ENCODE measurements around the gene TLE6. TPM values are rescaled to one million over a fixed set of nuclear protein-coding genes. Genes with fewer than 3 reads are reported as not detected.
"Not testable (repeated sequence)": the region's sequence is repeated elsewhere in the genome, so short reads cannot be mapped to it uniquely, and the experiment has no call there.

The TLE6 gene
- total RNA-seq, 1 donor from 2014 or later, result 0.11 TPM

- Histone ChIP-seq H3K9me3 (ENCODE audit: insufficient read depth, low read depth, low read length) (no peaks in the 10 kb centered on the region), H4K20me1 (ENCODE audit: insufficient read depth, low read length) (no peaks in the 10 kb centered on the region), H3K79me2 (ENCODE audit: insufficient read depth, low read length) (no peaks in the 10 kb centered on the region), H2AFZ (ENCODE audit: low read depth, low read length) (peak overlapping the region; percentile 79), H3K4me1 (ENCODE audit: insufficient read depth, low read length) (peaks cover 22% of the 10 kb centered on the region), H3K9ac (ENCODE audit: low read length) (peak overlapping the region; percentile 76), H3K4me2 (ENCODE audit: low read length) (peak overlapping the region; percentile 98), H3K27me3 (ENCODE audit: insufficient read depth, low read length) (peaks cover 7% of the 10 kb centered on the region), H3K4me3 (ENCODE audit: insufficient read depth, low read depth, low read length) (peak overlapping the region; percentile 67), H3K36me3 (ENCODE audit: insufficient read depth, low read length) (no peaks in the 10 kb centered on the region), H3K27ac (ENCODE audit: low read depth, low read length) (peak overlapping the region; percentile 26)
- H3K36me3 Mint-ChIP-seq (ENCODE audit: low read depth, unreplicated experiment), result no peaks in the 10 kb centered on the region
- H3K27me3 Mint-ChIP-seq (ENCODE audit: low read depth, unreplicated experiment), result peaks cover 67% of the 10 kb centered on the region
- peak overlapping the region; percentile 78 for H3K27ac Mint-ChIP-seq (ENCODE audit: unreplicated experiment)
- no peak for TF ChIP-seq CTCF (IDR thresholded peaks at IDR 0.05; ENCODE audit: insufficient read depth, low read depth, low read length)
- no peak for TF ChIP-seq EZH2 (IDR thresholded peaks at IDR 0.05; ENCODE audit: insufficient read depth, low read length)
- peaks cover 4% of the 10 kb centered on the region for H3K9me3 Mint-ChIP-seq (ENCODE audit: unreplicated experiment)
- H3K4me3 Mint-ChIP-seq (ENCODE audit: unreplicated experiment), result peak overlapping the region; percentile 86
- DNase-seq (ENCODE audit: low read depth), result peak; percentile 79
- H3K4me1 Mint-ChIP-seq (ENCODE audit: low read depth, unreplicated experiment), result peaks cover 12% of the 10 kb centered on the region
- no peak for FAIRE-seq
Observed at GRCh38 chr19:3036119-3036976, 59.0 kb downstream of the TLE6 start.

GRCh38 chr19:3036977-3037544, 59.7 kb downstream of the TLE6 start:
- not testable (repeated sequence) for H3K27me3 ChIP-seq (ENCODE audit: insufficient read depth, low read length); H3K9ac ChIP-seq (ENCODE audit: low read length); H3K27ac Mint-ChIP-seq (ENCODE audit: unreplicated experiment); H3K79me2 ChIP-seq (ENCODE audit: insufficient read depth, low read length); H3K36me3 Mint-ChIP-seq (ENCODE audit: low read depth, unreplicated experiment); DNase-seq (ENCODE audit: low read depth); H2AFZ ChIP-seq (ENCODE audit: low read depth, low read length); H3K9me3 ChIP-seq (ENCODE audit: insufficient read depth, low read depth, low read length); H3K9me3 Mint-ChIP-seq (ENCODE audit: unreplicated experiment); H4K20me1 ChIP-seq (ENCODE audit: insufficient read depth, low read length); H3K36me3 ChIP-seq (ENCODE audit: insufficient read depth, low read length); H3K27ac ChIP-seq (ENCODE audit: low read depth, low read length); H3K4me3 ChIP-seq (ENCODE audit: insufficient read depth, low read depth, low read length); FAIRE-seq
- H3K27me3 Mint-ChIP-seq (ENCODE audit: low read depth, unreplicated experiment), result peaks cover 62% of the 10 kb centered on the region
- peaks cover 22% of the 10 kb centered on the region for H3K4me1 ChIP-seq (ENCODE audit: insufficient read depth, low read length)
- peaks cover 12% of the 10 kb centered on the region for H3K4me1 Mint-ChIP-seq (ENCODE audit: low read depth, unreplicated experiment)
- H3K4me2 ChIP-seq (ENCODE audit: low read length), result peak overlapping the region; percentile 98
- peak overlapping the region; percentile 67 for H3K4me3 Mint-ChIP-seq (ENCODE audit: unreplicated experiment)

GRCh38 chr19:3038214-3038613, 60.9 kb downstream of the TLE6 start:
- Histone ChIP-seq H2AFZ (ENCODE audit: low read depth, low read length) (no peak overlapping the region), H3K27me3 (ENCODE audit: insufficient read depth, low read length) (no peaks in the 10 kb centered on the region), H3K9ac (ENCODE audit: low read length) (no peak overlapping the region), H3K4me1 (ENCODE audit: insufficient read depth, low read length) (peaks cover 22% of the 10 kb centered on the region), H3K4me3 (ENCODE audit: insufficient read depth, low read depth, low read length) (no peak overlapping the region), H4K20me1 (ENCODE audit: insufficient read depth, low read length) (no peaks in the 10 kb centered on the region), H3K27ac (ENCODE audit: low read depth, low read length) (no peak overlapping the region), H3K36me3 (ENCODE audit: insufficient read depth, low read length) (no peaks in the 10 kb centered on the region), H3K79me2 (ENCODE audit: insufficient read depth, low read length) (no peaks in the 10 kb centered on the region), H3K4me2 (ENCODE audit: low read length) (no peak overlapping the region), H3K9me3 (ENCODE audit: insufficient read depth, low read depth, low read length) (no peaks in the 10 kb centered on the region)
- Mint-ChIP-seq H3K9me3 (ENCODE audit: unreplicated experiment) (no peaks in the 10 kb centered on the region), H3K4me3 (ENCODE audit: unreplicated experiment) (no peak overlapping the region), H3K36me3 (ENCODE audit: low read depth, unreplicated experiment) (no peaks in the 10 kb centered on the region), H3K4me1 (ENCODE audit: low read depth, unreplicated experiment) (peaks cover 12% of the 10 kb centered on the region), H3K27me3 (ENCODE audit: low read depth, unreplicated experiment) (peaks cover 57% of the 10 kb centered on the region), H3K27ac (ENCODE audit: unreplicated experiment) (no peak overlapping the region)
- no peak for DNase-seq (ENCODE audit: low read depth)
- TF ChIP-seq EZH2 (IDR thresholded peaks at IDR 0.05; ENCODE audit: insufficient read depth, low read length) (no peak), CTCF (IDR thresholded peaks at IDR 0.05; ENCODE audit: insufficient read depth, low read depth, low read length) (no peak)
- FAIRE-seq, result no peak

Measured in astrocyte (in vitro differentiated cells and primary cell).